M059J (cell line): ENCODE data around the gene PIGL. TPM values are rescaled to one million over a fixed set of nuclear protein-coding genes. Genes with fewer than 3 reads are reported as not detected.

Experiments used
- DNase-seq: peaks from one replicate; pipeline ENCODE4 v3.0.0-alpha.2; 2012; ENCODE audit warnings: low read depth
- total RNA-seq: library from RNA; depleted of rRNA; stranded (reverse); fragments of >200 nt; shearing (Covaris generic); gene quantifications from 2 replicates; pipeline ENCODE4 v1.2.3, GENCODE V29; 2014; rRNA removed

Gene PIGL
- total RNA-seq, 1 experiment from 2014 or later = 11.7 TPM

- DNase-seq = peak; percentile 9
These were observed 135.8 kb downstream of the PIGL start for GRCh38 chr17:16352667-16353316.

GRCh38 chr17:16353317-16354174 lies 136.5 kb downstream of the PIGL start, which contains the start of gene CENPV:
Gene CENPV, minus strand, starts transcription at chr17:16353469. Its CDS starts 33 bp downstream, at chr17:16353436.
- no peak for DNase-seq

GRCh38 chr17:16354585-16354984 lies 137.6 kb downstream of the PIGL start:
- no peak for DNase-seq

DNA sequence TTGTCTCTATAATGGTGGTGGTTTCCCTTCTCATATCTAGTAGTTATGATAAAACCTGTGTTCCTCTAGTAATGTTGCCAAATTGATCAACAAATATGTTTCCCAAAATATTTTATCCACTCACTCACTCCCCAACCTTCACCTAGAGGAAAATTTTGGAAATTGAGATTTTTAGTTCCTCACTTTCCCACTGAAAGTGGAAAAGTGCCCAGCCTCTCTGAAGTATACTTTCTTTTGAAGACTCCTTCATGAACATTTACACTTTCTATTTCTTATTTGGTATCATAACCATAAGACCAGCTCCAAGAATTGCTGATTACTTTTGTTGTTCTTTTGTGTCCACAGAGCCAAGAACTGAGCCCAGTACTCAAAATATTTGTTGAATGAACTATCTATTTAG lies 141.4 kb downstream of the PIGL start:
- no peak for DNase-seq

DNA sequence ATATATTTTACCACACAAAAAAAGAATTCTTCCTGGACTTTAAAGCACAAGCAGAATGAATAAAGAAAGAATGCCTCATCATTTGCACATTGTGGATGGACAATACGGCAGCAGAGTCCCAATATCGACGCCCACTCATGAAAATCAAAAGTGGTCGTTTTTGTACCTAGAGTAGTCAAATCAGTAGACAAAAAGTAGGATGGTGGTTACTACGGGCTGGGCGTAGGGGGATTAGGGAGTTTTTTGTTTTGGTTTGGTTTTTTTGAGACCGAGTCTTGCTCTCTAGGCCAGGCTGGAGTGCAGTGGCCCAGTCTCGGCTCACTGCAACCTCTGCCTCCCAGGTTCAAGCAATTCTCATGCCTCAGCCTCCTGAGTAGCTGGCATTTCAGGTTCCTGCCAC lies 144.9 kb downstream of the PIGL start:
- no peak for DNase-seq

- DNase-seq = peak; percentile 63
These were observed 146.9 kb downstream of the PIGL start for GRCh38 chr17:16363749-16364536.

DNA sequence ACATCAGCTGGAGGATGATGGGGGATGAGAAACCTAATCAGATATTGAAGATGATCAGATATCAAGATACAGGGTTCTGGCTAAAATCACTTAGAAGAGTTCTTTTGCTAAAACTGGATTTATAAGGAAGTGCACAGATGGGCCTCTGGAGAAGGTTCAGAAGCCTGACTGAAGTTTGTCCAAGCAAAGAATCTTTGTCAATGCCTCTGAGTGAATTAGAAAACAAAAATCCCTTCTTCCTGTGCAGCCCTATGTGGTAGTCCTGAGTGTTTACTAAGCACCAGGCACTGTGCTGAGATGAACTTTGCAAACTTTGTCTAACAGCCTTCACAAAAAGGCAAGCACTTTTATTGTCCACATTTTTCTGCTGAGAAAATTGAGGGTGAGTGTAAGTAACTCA lies 147.6 kb downstream of the PIGL start:
- no peak for DNase-seq

GRCh38 chr17:16371742-16372141 lies 154.7 kb downstream of the PIGL start:
- peak; percentile 67 for DNase-seq

DNA sequence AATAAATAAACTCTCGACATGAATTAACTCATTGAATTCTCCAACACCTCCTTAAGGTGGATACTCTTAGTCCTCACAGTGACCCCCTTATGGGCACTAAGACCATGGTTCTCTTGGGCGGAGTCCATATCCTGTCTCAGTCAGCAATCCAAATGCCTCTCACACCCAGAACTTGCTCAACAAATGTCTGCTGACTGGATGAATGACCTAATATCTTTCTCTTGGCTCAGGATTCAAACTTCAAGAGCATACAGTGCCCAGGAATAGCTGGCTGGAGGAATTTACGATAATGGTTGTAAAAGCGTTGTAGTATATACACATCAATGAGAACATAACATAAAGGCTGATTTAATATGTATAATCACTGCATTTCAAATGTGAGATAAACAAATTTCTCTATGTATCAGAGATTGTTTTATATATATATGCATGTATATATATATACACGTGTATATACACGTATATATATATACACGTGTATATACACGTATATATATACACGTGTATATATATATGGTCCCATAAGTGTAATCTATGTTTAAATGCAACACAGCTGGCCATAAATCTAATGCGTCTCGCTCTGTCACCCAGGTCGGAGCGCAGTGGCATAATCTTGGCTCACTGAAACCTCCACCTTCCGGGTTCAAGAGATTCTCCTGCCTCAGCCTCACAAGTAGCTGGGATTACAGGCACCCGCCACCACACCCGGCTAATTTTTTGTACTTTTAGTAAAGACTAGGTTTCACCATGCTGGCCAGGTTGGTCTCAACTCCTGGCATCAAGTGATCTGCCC lies 157.3 kb downstream of the PIGL start:
- no peak for DNase-seq

Other genes with a start within 250 kb of the PIGL start
- 25.3 and 26.5 TPM in 2 replicates for gene ZSWIM7, start 217.5 kb upstream of the PIGL start, total RNA-seq
- gene TTC19, start 217.4 kb upstream of the PIGL start, total RNA-seq = 20.6 and 23.7 TPM in 2 replicates
- 24.5 and 77.5 TPM in 2 replicates for gene NCOR1, start 1.7 kb upstream of the PIGL start, total RNA-seq
- gene CENPV, start 136.3 kb downstream of the PIGL start, total RNA-seq = 9.2 and 10.5 TPM in 2 replicates
- gene UBB, start 163.9 kb downstream of the PIGL start, total RNA-seq = 1,843 and 2,251 TPM in 2 replicates
- 2.5 and 4.1 TPM in 2 replicates for gene TRPV2, start 198.4 kb downstream of the PIGL start, total RNA-seq